ENCODE data around the gene PPCDC.

The PPCDC gene

DNA sequence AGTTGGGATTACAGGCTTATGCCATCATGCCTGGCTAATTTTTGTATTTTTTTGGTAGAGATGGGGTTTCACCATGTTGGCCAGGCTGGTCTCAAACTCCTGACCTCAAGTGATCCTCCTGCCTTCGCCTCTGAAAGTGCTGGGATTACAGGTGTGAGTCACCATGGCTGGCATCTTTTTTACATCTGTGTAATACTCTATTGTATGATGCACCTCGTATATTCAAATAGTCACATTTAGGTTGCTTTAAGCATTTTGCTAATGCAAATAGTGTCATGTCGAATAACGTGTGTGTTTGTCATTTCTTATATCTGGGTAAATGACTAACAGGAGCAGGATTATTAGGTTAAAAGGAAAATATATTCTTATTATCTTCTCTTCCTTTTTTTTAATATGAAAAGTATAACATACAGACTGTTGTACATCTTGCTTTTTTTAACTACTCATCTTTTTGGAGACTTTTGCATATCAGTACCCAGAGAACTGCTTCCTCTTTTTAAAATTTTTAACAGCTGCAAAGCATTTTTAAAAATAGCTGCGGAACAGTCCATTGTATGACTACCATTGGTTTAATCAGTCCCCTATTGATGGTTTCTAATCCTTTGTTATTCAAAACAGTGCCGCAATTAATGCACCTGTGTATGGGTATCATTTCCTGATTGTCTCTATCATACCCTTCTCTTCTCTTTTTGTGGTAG is 14.6 kb upstream of the PPCDC start:
- DNase-seq (ENCODE audit: low read depth, low spot score): no peak

DNA sequence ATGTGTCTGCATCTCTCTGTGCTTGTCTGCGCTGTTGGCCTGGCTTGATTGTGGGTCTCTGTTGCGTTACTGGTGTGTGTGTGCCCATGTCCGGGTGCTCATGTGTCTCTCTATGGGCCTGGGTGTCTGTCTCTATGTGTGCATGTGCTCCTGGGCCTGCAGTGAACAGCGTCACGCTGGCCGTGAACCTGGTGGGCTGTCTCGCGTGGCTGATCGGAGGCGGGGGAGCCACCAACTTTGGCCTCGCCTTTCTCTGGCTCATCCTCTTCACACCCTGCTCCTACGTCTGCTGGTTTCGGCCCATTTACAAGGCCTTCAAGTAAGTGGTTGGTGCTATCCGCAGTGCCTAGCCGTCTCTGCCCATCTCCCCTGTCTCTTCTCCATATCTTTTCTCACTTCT is 7.0 kb upstream of the PPCDC start:
- DNase-seq (ENCODE audit: low read depth, low spot score): no peak

DNA sequence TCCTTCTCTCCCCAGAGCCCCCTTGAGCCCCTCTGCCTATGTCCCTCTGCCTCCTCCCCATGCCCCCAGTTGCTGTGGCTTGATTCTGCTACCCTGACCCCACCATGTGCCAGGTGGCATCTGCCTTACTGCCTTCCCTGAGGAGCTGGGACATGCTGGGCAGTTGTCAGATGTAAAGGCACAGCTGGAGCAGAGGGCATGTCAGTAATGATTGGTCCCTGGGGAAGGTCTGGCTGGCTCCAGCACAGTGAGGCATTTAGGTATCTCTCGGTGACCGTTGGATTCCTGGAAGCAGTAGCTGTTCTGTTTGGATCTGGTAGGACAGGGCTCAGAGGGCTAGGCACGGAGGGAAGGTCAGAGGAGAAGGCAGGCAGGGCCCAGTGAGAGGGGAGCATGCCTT is 3.5 kb upstream of the PPCDC start:
- no peak for DNase-seq (ENCODE audit: low read depth, low spot score)

DNA sequence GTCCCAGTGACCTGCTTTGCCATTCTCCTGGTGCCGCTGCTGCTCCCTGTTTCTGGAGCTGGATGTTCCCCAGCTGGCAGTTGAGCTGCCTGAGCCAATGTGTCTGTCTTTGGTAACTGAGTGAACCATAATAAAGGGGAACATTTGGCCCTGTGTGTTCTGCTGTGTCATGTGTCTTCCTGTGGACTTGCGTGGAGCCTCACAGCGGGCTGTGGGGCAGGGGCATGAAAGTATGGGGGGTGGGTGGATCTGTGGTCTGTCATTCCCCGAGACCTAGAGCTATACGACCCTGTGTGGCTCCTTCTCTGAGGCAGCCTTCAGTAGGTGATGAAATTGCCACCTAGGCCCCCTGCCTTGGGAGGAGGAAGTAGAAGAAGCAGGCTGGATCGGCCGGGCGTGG is 2.0 kb upstream of the PPCDC start:
- DNase-seq (ENCODE audit: low read depth, low spot score): no peak

DNA sequence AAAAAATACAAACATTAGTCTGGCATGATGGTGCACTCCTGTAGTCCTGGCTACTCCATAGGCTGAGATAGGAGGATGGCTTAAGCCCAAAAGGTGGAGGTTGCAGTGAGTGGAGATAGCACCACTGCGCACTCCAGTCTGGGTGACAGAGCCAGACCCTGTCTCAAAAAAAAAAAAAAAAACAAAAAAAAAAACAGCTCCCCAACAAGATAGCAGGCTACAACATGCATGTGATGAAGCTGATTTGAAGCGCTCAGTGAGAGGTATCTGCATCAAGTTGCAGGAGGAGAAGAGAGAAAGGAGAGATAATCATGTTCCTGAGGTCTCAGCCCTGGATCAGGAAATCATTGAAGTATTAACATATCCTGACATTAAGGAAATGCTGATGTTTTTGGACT is 608 bp upstream of the PPCDC start:
- no peak for DNase-seq (ENCODE audit: low read depth, low spot score)

DNA sequence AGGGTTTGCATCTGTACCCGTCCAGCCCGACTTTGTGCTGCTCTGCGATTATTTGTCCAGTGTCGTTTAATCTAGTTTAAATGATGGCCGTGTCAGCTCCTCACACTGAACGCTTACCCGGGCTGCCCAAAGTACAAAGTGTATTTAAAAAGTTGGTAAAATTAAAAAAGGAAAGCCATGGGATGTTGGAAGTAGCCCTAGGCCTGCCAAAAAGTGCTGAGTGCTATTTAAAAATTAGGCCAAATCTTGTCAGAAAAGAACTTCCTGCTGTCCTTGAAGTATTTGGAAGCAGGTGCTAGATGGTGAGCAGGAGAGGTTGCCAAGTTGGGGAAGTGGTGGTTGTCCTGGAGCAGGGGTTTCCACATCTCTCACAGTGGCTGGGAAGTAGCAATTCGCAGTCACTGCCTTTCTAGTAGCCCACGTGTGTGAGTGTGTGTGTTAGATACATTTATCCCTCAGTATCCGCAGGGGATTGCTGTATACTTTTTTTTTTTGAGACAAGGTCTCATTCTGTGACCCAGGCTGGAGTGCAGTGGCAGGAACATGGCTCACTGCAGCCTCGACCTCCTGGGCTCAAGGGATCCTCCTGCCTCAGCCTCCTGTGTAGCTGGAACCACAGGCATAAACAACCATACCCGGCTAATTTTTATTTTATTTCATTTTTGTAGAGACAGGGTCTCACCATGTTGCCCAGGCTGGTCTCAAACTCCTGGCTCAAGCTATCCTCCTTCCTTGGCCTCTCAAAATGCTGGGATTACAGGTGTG is 664 bp downstream of the PPCDC start:
- peak; percentile 34 for DNase-seq (ENCODE audit: low read depth, low spot score)

DNA sequence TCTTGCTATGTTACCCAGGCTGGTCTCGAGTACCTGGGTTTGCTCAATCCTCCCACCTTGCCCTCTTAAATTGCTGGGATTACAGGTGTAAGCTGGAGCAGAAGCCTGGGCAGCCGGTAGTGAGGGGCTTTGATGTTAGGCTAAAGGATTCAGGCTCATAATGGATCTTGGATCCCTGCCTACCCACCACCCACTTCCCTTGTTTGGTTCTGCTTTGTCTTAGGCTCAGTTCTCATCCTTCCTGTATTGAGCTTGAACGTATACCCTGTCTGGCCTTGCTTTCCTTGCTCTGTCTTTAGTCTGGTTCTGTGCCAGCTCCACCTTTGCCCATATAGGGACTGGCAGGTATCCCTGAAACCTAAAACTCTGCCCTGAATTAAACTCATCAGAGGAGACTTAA is 1.7 kb downstream of the PPCDC start:
- DNase-seq (ENCODE audit: low read depth, low spot score): no peak

DNA sequence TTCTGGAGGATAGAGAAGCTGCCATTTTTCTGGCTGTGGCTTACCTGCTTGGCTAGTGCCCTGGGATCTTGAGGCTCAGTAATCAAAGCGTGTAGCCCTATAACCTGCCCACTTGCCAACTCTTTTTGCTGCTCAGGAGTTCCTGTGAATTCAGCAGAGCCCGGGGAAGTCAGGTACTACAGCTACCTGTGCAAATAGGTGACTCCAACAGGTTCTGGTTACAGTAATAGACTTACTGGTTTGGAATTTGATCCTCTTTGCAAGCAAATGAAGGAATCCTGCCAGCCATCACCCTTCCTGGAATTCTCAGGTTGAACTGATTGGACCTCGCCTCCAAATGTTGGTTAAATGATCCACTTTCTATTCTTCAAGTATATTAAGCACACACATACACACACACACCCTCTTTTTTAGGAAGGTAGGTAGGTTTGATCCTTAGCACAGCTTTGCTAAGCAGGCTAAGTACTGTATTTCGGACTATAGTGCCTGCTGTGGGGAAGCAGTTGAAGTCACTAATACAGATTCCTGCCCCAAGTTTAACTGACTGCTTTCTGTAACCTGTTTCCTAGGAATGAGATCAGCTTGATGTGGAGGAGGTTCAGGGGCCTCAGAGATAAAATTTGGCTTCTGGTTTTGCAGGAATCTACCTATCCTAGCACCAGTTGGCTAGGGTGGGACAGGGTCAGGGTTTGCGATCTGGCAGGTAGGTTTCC is 2.3 kb downstream of the PPCDC start:
- DNase-seq (ENCODE audit: low read depth, low spot score): no peak

DNA sequence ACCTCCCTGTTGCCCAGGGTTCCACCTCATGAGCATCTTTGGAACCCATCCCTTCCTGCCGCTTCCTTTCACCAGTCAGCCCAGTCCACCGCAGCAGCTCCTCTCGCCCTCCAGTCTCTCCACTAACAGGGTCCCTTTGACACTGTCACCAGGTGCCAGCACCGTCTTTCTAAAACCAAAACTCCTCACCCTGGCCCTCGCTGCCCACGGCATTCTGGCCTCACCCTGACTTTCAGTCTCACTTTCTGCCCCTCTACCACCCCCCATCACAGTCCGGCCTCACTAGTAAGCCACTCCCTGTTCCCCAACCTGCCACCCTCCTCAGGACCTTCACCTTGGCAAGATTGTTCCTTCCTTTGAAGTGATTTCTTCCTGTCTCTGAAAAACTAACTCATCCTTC is 4.2 kb downstream of the PPCDC start:
- DNase-seq (ENCODE audit: low read depth, low spot score): no peak

DNA sequence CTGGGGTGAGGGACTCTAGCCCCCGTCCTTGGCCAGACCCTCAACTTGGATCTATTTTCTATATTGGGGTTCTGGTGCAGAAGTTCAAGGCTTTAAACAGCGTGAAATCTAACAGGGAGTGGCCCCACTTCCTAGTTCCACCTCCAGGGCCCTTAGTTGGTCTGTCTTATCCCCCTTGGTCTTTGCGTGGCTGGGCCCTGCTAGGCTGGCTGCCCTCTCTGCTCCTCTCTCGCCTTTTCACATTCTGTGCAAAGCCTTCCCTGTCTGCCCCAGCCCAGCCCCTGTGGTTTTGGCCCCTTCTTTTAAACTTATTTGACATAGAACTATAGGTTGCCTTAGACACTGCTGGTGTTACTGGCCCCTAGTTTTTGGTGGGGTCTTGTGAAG is 5.6 kb downstream of the PPCDC start:
- DNase-seq (ENCODE audit: low read depth, low spot score): no peak

DNA sequence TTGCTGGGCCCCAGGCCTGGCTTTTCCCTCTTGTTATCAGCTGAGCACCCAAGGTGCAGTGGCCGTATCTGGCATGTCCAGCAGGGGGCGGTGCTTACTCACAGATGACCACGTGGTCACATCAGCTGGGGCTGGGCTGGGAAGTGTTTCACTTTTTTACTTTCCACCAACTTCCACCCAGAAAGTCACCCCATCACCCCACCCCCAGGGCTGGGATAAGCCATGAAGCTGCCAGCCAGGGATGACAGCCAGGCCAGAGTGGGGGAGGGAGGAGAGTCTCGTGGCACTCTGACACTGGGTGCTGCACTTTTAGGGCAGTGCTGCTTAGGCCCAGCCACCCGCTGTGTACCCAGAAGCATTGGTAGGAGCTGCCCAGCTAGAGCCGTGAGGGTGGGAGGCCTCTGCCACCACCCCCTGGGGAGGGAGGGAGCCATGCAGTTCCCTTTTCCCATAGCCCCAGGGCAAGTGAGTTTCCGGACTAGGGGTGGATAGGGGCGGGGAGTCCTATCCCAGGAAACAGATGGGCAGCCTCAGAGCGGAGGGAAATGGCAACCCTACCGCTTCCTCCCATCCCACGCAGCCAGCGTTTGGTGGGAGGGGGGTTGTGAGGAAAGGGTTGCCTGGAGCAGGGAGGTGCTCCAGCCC is 6.1 kb downstream of the PPCDC start:
- peak; percentile 92 for DNase-seq (ENCODE audit: low read depth, low spot score)

DNA sequence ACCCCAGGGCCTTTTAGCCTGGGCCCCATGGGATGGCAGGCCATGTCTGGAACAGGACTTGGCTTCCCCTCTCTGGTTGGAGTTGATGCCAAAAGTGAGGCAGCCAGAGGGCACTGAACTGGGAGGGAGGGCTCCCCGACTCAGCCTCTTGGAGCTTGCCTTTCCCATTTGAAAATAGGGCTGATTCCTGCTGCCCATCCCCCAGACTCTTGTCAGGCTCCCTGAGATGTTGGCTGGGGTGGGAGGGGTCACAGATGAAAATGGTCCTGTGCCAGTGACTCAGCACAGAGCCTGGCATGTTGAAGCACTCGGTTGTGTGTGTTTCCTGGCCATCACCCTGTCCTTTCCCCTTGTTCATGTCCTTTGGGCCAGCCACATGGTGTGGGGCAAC is 6.6 kb downstream of the PPCDC start:
- DNase-seq (ENCODE audit: low read depth, low spot score): no peak

DNA sequence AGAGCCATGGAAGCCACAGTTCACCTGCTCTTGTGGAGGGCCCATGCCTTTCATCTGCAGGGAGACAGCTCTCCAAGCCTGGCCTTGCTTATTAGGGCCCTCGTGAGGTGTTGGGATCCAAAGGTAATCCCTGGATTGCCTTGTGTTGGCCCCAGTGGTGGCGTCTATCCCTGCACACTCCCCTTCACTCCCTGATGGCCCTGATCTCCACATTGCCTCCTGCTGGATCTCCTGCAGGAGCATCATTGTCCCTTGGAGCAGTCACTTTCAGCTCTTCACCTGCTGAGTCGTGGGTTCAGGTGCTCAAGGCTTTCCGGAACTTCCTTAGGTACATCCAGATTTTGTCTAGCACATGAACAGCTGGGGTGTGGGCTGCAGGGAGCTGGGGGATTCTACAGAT is 7.0 kb downstream of the PPCDC start:
- no peak for DNase-seq (ENCODE audit: low read depth, low spot score)

DNA sequence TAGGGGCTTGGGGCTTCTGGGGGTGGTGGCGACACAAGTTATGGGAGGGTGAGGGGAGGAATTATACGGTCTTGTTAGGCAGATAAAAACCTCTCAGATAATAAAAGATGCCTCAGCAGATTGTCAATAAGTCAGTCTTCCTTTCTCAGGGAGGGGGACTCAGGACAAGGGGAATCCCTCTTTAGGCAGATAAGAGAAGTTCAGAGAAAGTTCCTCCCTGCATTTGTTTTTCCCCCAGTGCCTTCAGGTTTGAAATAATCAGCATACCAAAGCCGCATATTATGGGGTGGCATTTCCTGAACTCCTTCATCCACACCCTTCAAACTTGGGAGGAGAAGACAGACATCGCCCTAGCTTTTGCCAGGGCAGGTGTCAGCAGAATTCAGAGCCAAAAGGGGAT is 8.5 kb downstream of the PPCDC start:
- DNase-seq (ENCODE audit: low read depth, low spot score): no peak

DNA sequence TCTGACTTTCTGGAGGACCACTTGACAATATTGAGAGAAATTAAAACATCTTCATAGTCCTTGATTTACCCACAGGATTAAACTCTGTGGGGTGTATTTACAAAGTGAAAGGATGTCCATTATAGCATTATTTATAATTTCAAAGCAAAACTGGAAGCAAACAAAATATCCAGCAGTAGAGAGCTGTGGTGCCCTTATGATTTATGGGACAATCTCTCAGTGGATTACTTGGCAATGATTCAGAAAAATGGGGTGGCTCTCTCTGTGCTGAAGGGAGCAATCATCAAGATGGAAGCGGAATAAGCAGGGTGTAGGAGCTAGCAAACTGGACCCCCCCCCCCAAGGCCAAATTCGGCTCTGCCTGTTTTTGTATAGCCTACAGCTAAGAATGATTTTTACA is 9.0 kb downstream of the PPCDC start:
- DNase-seq (ENCODE audit: low read depth, low spot score): no peak

DNA sequence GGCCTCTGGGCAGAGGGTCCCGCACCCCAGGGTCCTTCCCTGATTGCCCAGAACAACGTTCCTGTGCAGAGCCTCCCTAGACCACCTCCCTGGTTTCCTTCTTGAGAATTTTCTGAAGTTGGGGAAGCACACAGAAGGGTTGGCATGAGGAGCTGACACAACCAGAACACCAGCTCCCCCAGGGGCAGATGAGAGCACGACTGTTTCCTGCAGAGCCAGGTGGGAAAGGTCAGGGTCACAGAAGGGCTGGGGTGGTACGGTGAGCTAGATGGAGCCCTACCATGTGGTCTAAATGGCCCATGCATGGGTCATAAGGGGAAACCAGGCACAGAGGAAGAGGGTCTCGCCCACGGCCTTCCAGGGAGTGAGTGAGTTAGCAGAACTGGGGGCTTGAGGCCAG is 10.4 kb downstream of the PPCDC start:
- no peak for DNase-seq (ENCODE audit: low read depth, low spot score)

DNA sequence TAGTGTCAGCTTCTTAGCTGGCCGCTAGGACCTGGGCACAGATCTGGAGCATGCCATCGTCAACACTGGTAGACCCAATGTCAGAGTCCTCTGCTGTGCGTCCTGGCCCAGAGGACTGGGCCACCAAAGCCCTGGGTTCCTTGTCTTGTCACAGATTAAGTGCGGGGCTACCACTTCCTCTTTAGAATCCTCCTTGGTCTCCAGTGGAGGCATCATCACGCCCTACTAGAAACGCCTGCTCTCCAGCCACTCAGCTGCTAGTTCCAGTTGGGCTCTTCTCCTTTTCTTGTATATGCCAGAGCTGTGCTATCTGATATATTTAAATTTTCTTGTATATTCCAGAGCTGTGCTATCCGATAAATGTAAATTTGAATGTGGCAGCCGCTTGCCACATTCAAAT is 11.2 kb downstream of the PPCDC start:
- DNase-seq (ENCODE audit: low read depth, low spot score): no peak

DNA sequence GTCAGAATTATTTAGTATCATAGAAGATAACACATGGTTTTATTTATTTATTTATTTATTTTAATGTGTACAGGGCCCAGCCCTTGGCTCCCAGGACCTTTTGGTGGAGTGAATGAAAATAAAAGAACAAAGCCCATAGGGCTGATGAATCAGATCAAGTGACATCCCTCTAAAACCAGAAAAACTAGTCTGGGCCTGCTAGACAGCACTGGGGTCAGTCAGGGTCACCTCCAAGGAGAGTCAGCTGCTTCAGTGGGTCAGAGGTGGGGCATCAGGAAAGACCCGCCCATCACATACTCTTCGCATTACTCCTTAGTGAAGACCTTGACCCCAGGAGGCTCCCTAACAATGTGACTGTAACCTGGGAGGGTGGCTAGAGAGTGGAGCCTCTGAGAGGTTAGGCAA is 12.8 kb downstream of the PPCDC start:
- DNase-seq (ENCODE audit: low read depth, low spot score): no peak

DNA sequence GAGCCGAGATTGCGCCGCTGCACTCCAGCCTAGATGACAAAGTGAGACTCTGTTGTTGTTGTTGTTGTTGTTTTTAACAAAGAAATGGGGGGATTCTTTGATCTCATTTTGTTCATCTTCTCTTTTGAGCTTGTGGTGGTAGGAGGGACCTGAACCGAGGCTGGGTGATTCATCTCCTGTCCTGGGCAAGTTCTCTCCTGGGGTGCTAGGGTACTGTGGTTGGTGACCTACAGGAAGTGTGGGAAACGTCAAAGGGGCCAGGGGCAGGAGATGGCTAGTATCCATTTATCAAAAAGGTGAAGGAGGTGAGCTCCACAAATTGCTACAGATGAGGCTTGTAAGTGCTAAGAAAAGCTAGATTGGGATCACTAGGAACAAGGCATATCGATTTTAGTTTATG is 14.3 kb downstream of the PPCDC start:
- no peak for DNase-seq (ENCODE audit: low read depth, low spot score)

DNA sequence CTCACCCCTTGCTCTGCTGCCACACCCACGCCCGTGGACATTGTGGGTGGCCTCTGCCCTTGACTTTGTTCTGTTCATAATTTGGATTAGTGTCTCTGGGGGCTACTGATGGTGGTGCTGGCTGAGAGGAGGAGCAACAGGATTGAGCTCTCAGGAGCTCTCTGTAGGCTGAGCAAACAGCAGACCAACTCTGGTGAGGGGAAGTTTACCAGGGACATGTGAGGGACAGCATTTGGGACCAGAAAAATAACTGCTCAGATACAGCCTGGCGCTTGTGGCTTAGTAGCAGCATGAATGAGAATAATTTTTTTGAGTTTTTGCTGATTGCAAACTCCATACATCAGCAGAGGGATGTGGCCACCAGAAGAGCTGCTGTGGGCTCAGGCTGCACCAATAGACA is 14.8 kb downstream of the PPCDC start:
- DNase-seq (ENCODE audit: low read depth, low spot score): no peak

DNA sequence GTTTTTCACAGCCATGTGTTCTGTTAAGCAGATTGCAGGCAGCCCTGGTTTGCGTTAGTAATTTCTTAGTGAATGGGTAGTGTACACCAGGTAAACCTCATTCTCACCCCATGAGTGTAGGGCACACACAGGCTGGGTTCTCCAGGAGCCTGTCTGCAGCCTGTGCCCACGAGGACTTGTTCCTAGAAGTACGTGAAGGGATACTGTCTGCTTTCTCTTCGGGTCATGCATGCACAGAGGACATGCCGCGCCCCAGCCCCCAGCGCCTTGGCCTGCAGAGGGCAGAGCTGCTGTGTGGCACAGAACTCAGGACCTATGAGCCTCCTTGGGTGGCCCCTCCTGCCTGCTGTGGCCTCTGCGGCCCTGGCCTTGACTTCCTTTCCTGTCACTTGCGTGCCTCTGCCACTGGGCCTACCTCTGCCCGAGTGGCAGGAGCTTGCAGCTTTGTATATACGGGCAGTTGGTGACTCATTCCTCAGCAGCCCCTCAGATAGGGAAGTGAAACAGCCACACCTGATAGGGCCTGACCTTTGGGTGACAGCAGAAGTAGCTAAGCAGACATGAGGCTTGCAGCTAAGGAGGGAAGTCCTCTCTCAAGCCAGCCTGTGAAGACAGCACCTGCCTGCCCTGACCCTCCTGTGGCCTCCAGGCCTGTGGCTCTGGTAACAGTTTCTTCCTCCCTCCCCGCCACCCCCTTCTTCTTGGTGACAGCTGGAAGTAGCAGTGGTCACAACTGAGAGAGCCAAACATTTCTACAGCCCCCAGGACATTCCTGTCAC is 19.5 kb downstream of the PPCDC start:
- DNase-seq (ENCODE audit: low read depth, low spot score): peak; percentile 42

Data from astrocyte of the hippocampus (primary cell).